ENCODE data around the gene ZNF592. TPM values are rescaled to one million over a fixed set of nuclear protein-coding genes. Genes with fewer than 3 reads are reported as not detected.
A peak's percentile ranks its signal among the peaks of the same experiment; 100 is the strongest.

Gene ZNF592
- total RNA-seq, 4 donors from 2014 or later: 18.3 to 28.0 (median 21.2) TPM

DNA sequence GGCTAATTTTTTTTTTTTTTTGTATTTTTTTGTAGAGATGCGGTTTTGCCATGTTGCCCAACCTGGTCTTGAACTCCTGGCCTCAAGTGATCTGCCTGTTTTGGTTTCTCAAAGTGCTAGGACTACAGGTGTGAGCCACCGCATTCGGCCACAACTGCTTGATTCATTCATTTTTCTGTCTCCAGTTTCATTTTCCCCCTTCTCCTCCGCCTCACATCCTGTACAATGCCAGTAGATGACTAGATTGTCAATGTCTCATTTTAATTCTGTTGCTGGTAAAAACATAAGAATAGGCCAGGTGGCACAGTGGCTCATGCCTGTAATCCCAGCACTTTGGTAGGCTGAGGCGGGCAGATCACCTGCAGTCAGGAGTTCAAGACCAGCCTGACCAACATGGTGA is 12.0 kb upstream of the ZNF592 start:
- H3K4me1 ChIP-seq: peaks cover 3 to 4% of the 10 kb centered on the region in 2 donors
- no peak for TF ChIP-seq CTCF (IDR thresholded peaks at IDR 0.05)
- no peak for TF ChIP-seq POLR2A (IDR thresholded peaks at IDR 0.05)
- no peaks in the 10 kb centered on the region for H3K27me3 ChIP-seq
- H3K27ac ChIP-seq: no peak overlapping the region
- no peak overlapping the region for H3K4me3 ChIP-seq (replicated peaks in 1 of 3)
- DNase-seq: no peak
- WGBS, 2 donors: 92 to 94% methylated on average over 5 of the region's 5 CpGs
- H3K36me3 ChIP-seq: no peaks in the 10 kb centered on the region
- intact Hi-C loops (cut with DNase I): no loop called here
- no peaks in the 10 kb centered on the region for H3K9me3 ChIP-seq

GRCh38 chr15:84737005-84737404 is 11.4 kb upstream of the ZNF592 start:
- 74 to 84% methylated on average over 2 of the region's 2 CpGs for WGBS, 2 donors
- intact Hi-C loops (cut with DNase I): no loop called here
- no peak overlapping the region for H3K27ac ChIP-seq
- TF ChIP-seq CTCF (IDR thresholded peaks at IDR 0.05) (no peak), POLR2A (IDR thresholded peaks at IDR 0.05) (no peak)
- peaks cover 3 to 4% of the 10 kb centered on the region in 2 donors for H3K4me1 ChIP-seq
- no peaks in the 10 kb centered on the region for H3K9me3 ChIP-seq
- no peak overlapping the region for H3K4me3 ChIP-seq (replicated peaks in 1 of 3)
- no peak for DNase-seq
- H3K27me3 ChIP-seq: no peaks in the 10 kb centered on the region
- no peaks in the 10 kb centered on the region for H3K36me3 ChIP-seq

DNA sequence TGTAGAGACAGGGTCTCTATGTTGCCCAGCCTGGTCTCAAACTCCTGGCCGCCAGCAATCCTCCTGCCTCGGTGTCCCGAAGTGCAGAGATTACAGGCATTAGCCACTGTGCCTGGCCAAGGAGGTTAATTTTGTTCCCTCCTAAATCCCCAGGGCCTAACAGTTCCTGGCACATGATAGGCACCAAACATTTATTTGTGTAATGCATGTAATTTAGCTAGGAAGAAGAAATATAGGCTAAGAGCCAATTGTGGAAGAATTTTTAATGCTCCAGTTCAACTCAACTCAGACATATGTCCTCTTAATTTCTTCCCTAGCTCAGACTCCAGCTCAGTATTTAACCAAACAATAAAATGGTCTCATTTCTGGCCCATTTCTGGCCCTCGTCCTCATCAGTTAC is 7.7 kb upstream of the ZNF592 start:
- H3K36me3 ChIP-seq: no peaks in the 10 kb centered on the region
- no peak for TF ChIP-seq CTCF (IDR thresholded peaks at IDR 0.05)
- no peak for TF ChIP-seq POLR2A (IDR thresholded peaks at IDR 0.05)
- intact Hi-C loops (cut with DNase I): loop anchor here (10.0 kb wide), 2 partner anchors 86 to 146 kb away; partner anchors contain the start of genes NMB and WDR73

DNA sequence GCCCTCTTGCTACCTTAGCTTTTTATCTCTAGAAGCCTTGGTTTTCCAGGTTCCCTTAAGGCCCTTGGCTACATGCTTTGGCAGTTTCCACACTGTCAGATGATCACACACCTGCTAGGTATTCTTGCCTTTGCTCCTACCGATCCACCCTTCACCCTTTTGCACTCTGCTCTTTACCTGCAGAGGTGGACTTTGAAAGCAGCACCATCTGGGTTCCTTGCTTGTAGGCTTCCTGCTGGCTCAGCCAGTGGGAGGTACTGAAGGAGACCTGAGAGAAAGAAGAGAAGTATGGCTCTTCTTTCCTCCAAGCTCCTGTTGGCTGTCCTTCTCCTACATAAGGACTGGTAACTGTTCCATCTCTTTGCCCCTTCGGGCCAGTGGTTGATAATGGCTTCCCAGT is 7.3 kb upstream of the ZNF592 start:
- Histone ChIP-seq H3K4me3 (replicated peaks in 1 of 3) (no peak overlapping the region), H3K27me3 (no peaks in the 10 kb centered on the region), H3K36me3 (no peaks in the 10 kb centered on the region), H3K4me1 (peaks cover 6 to 7% of the 10 kb centered on the region in 2 donors), H3K27ac (no peak overlapping the region), H3K9me3 (no peaks in the 10 kb centered on the region)
- 78 to 81% methylated on average over 2 of the region's 2 CpGs for WGBS, 2 donors
- DNase-seq: no peak
- intact Hi-C loops (cut with DNase I): loop anchor here (10.0 kb wide), 2 partner anchors 86 to 146 kb away; partner anchors contain the start of genes NMB and WDR73
- TF ChIP-seq POLR2A (IDR thresholded peaks at IDR 0.05) (no peak), CTCF (IDR thresholded peaks at IDR 0.05) (no peak)

More for the DNA sequence above, 7.7 kb upstream of the ZNF592 start:
- no peak for DNase-seq
- no peak overlapping the region for H3K27ac ChIP-seq
- no peak overlapping the region for H3K4me3 ChIP-seq (replicated peaks in 1 of 3)
- no peaks in the 10 kb centered on the region for H3K27me3 ChIP-seq
- WGBS, 2 donors: 89 to 92% methylated on average over 4 of the region's 4 CpGs
- H3K4me1 ChIP-seq: peaks cover 6 to 7% of the 10 kb centered on the region in 2 donors
- no peaks in the 10 kb centered on the region for H3K9me3 ChIP-seq

DNA sequence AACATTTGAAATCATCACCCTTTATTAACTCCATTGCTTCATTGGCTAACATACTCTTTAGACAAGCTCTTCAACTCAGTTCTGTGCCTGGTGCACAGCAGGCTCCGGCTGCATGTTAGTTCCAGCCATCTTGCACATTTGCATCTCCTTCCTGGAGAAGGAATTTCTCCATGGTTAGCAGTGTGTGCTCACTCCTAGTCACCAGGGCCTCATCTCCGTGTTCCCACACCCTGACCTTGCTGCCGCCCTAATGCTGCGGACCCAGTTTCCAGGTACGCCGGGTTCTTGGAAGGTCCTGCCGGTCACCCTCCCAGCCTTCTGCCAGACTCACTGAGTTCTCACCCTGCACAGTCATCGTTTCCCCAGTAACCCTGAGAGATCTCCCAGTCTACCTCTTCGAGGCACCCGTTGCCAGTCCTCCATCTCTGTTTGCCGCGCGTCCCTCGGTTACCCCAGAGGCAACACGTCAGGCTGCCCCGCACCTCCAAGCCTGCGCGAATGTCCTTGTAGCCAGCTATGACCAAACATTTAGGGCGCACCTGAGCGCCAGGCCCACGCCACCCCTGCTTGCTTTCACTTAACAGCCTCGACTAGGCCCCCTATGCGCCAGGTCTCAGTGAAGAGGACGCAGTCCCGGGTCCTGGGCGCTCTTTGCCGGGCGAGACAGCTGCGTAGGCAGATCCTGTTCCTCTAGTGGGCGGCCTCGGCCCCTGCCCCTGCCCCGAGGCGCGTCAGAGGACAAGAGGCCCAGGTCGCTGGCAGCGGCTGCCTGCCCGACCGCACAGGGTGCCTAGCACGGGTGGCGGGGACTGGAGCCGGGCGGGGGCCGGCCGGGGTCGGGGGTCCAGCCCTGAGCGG is 747 bp upstream of the ZNF592 start:
- peaks cover 25 to 43% of the 10 kb centered on the region in 2 donors for H3K4me1 ChIP-seq
- DNase-seq: peak; percentile 73 to 77

More for the DNA sequence above, 747 bp upstream of the ZNF592 start:
- H3K4me3 ChIP-seq (replicated peaks in 1 of 3): peak overlapping the region; percentile 46 to 97 (median 75)
- intact Hi-C loops (cut with DNase I): loop anchor here (10.0 kb wide), 2 partner anchors 93 to 153 kb away; partner anchors contain the start of genes NMB and WDR73
- peak; percentile 7 to 64 for TF ChIP-seq POLR2A (IDR thresholded peaks at IDR 0.05)
- no peak for TF ChIP-seq CTCF (IDR thresholded peaks at IDR 0.05)
- H3K36me3 ChIP-seq: no peaks in the 10 kb centered on the region
- peak overlapping the region; percentile 98 to 100 (median 99) for H3K27ac ChIP-seq
- H3K9me3 ChIP-seq: no peaks in the 10 kb centered on the region
- H3K27me3 ChIP-seq: no peaks in the 10 kb centered on the region
- 0 to 2% methylated on average over 18 to 20 of the region's 46 CpGs for WGBS, 2 donors
